ENCODE results near the gene PSG3. TPM values are rescaled to one million over a fixed set of nuclear protein-coding genes. Genes with fewer than 3 reads are reported as not detected.
"Not testable (repeated sequence)": the region's sequence is repeated elsewhere in the genome, so short reads cannot be mapped to it uniquely, and the experiment has no call there.

Gene PSG3
- not detected for total RNA-seq
- not detected for total RNA-seq (2013)

GRCh38 chr19:42740381-42740780 is at the start of gene PSG3:
Gene PSG3 (minus strand): TSS chr19:42740481. CDS start chr19:42740384, 97 bp downstream.
- intact Hi-C loops (cut with micrococcal nuclease) = not testable (repeated sequence)

GRCh38 chr19:42788766-42789165 is 48.5 kb upstream of the PSG3 start:
- H3K36me3 Mint-ChIP-seq; H3K27me3 ChIP-seq (ENCODE audit: control insufficient read depth, insufficient read depth, low read length); H3K27me3 Mint-ChIP-seq (ENCODE audit: low read depth in 2 of 2); H3K4me1 Mint-ChIP-seq; H3K27ac ChIP-seq (ENCODE audit: low read length); H3K4me1 ChIP-seq (ENCODE audit: control insufficient read depth, insufficient read depth, low read length); ATAC-seq; H3K27ac Mint-ChIP-seq; H3K4me3 Mint-ChIP-seq; DNase-seq; intact Hi-C loops (cut with micrococcal nuclease); H3K9me3 ChIP-seq (ENCODE audit: control insufficient read depth, insufficient read depth, low read length); H3K36me3 ChIP-seq (ENCODE audit: control insufficient read depth, insufficient read depth, low read length); H3K4me3 ChIP-seq (ENCODE audit: low read length): not testable (repeated sequence)
- H3K9me3 Mint-ChIP-seq = peaks cover 3 to 13% of the 10 kb centered on the region in 2 donors
- WGBS (ENCODE audit: insufficient coverage) = 100% methylated on average over 1 of the region's 2 CpGs

More at GRCh38 chr19:42740381-42740780, at the start of gene PSG3:
- not testable (repeated sequence) for H3K27ac Mint-ChIP-seq; H3K4me3 ChIP-seq (ENCODE audit: low read length); H3K9me3 ChIP-seq (ENCODE audit: control insufficient read depth, insufficient read depth, low read length); DNase-seq; H3K27ac ChIP-seq (ENCODE audit: low read length); H3K4me1 ChIP-seq (ENCODE audit: control insufficient read depth, insufficient read depth, low read length); H3K9me3 Mint-ChIP-seq; H3K4me1 Mint-ChIP-seq; ATAC-seq; H3K36me3 ChIP-seq (ENCODE audit: control insufficient read depth, insufficient read depth, low read length); H3K4me3 Mint-ChIP-seq; H3K36me3 Mint-ChIP-seq; H3K27me3 ChIP-seq (ENCODE audit: control insufficient read depth, insufficient read depth, low read length)
- 82% methylated on average over 2 of the region's 4 CpGs for WGBS (ENCODE audit: insufficient coverage)
- H3K27me3 Mint-ChIP-seq (ENCODE audit: low read depth in 2 of 2) = peaks cover 20 to 37% of the 10 kb centered on the region in 2 donors

GRCh38 chr19:42787766-42788165 is 47.5 kb upstream of the PSG3 start:
- H3K9me3 ChIP-seq (ENCODE audit: control insufficient read depth, insufficient read depth, low read length); H3K27me3 ChIP-seq (ENCODE audit: control insufficient read depth, insufficient read depth, low read length); ATAC-seq; intact Hi-C loops (cut with micrococcal nuclease); H3K27ac Mint-ChIP-seq; H3K27ac ChIP-seq (ENCODE audit: low read length); H3K36me3 ChIP-seq (ENCODE audit: control insufficient read depth, insufficient read depth, low read length); H3K4me1 ChIP-seq (ENCODE audit: control insufficient read depth, insufficient read depth, low read length); H3K4me3 Mint-ChIP-seq; H3K4me1 Mint-ChIP-seq; H3K36me3 Mint-ChIP-seq; H3K9me3 Mint-ChIP-seq; DNase-seq; H3K4me3 ChIP-seq (ENCODE audit: low read length): not testable (repeated sequence)
- WGBS (ENCODE audit: insufficient coverage) = 82% methylated on average over 2 of the region's 2 CpGs
- H3K27me3 Mint-ChIP-seq (ENCODE audit: low read depth in 2 of 2) = peaks cover 3 to 11% of the 10 kb centered on the region in 2 donors

GRCh38 chr19:42776750-42777612 is 36.7 kb upstream of the PSG3 start:
- ATAC-seq; H3K9me3 Mint-ChIP-seq; H3K4me3 ChIP-seq (ENCODE audit: low read length); H3K4me1 Mint-ChIP-seq; H3K4me3 Mint-ChIP-seq; H3K36me3 Mint-ChIP-seq; H3K4me1 ChIP-seq (ENCODE audit: control insufficient read depth, insufficient read depth, low read length); intact Hi-C loops (cut with micrococcal nuclease); H3K27me3 ChIP-seq (ENCODE audit: control insufficient read depth, insufficient read depth, low read length); H3K27ac Mint-ChIP-seq; H3K27ac ChIP-seq (ENCODE audit: low read length); H3K36me3 ChIP-seq (ENCODE audit: control insufficient read depth, insufficient read depth, low read length); H3K9me3 ChIP-seq (ENCODE audit: control insufficient read depth, insufficient read depth, low read length): not testable (repeated sequence)
- peak; percentile 60 for TF ChIP-seq CTCF (IDR thresholded peaks at IDR 0.05)
- DNase-seq = peak; percentile 22 to 34
- H3K27me3 Mint-ChIP-seq (ENCODE audit: low read depth in 2 of 2) = peaks cover 21 to 45% of the 10 kb centered on the region in 2 donors
- WGBS (ENCODE audit: insufficient coverage) = 34% methylated on average over 11 of the region's 12 CpGs

- H3K4me1 Mint-ChIP-seq; H3K27me3 ChIP-seq (ENCODE audit: control insufficient read depth, insufficient read depth, low read length); H3K9me3 ChIP-seq (ENCODE audit: control insufficient read depth, insufficient read depth, low read length); H3K27ac Mint-ChIP-seq; H3K36me3 ChIP-seq (ENCODE audit: control insufficient read depth, insufficient read depth, low read length); DNase-seq; H3K27ac ChIP-seq (ENCODE audit: low read length); H3K9me3 Mint-ChIP-seq; H3K4me1 ChIP-seq (ENCODE audit: control insufficient read depth, insufficient read depth, low read length); intact Hi-C loops (cut with micrococcal nuclease); H3K4me3 ChIP-seq (ENCODE audit: low read length); ATAC-seq; H3K4me3 Mint-ChIP-seq; H3K36me3 Mint-ChIP-seq: not testable (repeated sequence)
- WGBS (ENCODE audit: insufficient coverage) = 70% methylated on average over 21 of the region's 21 CpGs
- H3K27me3 Mint-ChIP-seq (ENCODE audit: low read depth in 2 of 2) = peaks cover 11 to 25% of the 10 kb centered on the region in 2 donors
These were observed 34.4 kb upstream of the PSG3 start for GRCh38 chr19:42774510-42775158.

- H3K9me3 ChIP-seq (ENCODE audit: control insufficient read depth, insufficient read depth, low read length); H3K36me3 Mint-ChIP-seq; DNase-seq; intact Hi-C loops (cut with micrococcal nuclease); H3K9me3 Mint-ChIP-seq; H3K4me1 Mint-ChIP-seq; H3K36me3 ChIP-seq (ENCODE audit: control insufficient read depth, insufficient read depth, low read length); H3K27ac Mint-ChIP-seq; H3K4me3 ChIP-seq (ENCODE audit: low read length); ATAC-seq; H3K27me3 ChIP-seq (ENCODE audit: control insufficient read depth, insufficient read depth, low read length); H3K4me3 Mint-ChIP-seq; H3K4me1 ChIP-seq (ENCODE audit: control insufficient read depth, insufficient read depth, low read length); H3K27ac ChIP-seq (ENCODE audit: low read length): not testable (repeated sequence)
- WGBS (ENCODE audit: insufficient coverage) = 66% methylated on average over 6 of the region's 8 CpGs
- peaks cover 6 to 13% of the 10 kb centered on the region in 2 donors for H3K27me3 Mint-ChIP-seq (ENCODE audit: low read depth in 2 of 2)
These were observed 27.0 kb upstream of the PSG3 start for GRCh38 chr19:42767319-42767718.

GRCh38 chr19:42766871-42767270 is 26.6 kb upstream of the PSG3 start:
- 88% methylated on average over 12 of the region's 12 CpGs for WGBS (ENCODE audit: insufficient coverage)
- H3K36me3 Mint-ChIP-seq; H3K4me3 Mint-ChIP-seq; H3K9me3 ChIP-seq (ENCODE audit: control insufficient read depth, insufficient read depth, low read length); H3K9me3 Mint-ChIP-seq; H3K4me1 Mint-ChIP-seq; H3K27me3 ChIP-seq (ENCODE audit: control insufficient read depth, insufficient read depth, low read length); H3K4me3 ChIP-seq (ENCODE audit: low read length); H3K4me1 ChIP-seq (ENCODE audit: control insufficient read depth, insufficient read depth, low read length); H3K27ac ChIP-seq (ENCODE audit: low read length); ATAC-seq; intact Hi-C loops (cut with micrococcal nuclease); H3K27ac Mint-ChIP-seq; H3K36me3 ChIP-seq (ENCODE audit: control insufficient read depth, insufficient read depth, low read length); DNase-seq: not testable (repeated sequence)
- H3K27me3 Mint-ChIP-seq (ENCODE audit: low read depth in 2 of 2) = peaks cover 6 to 13% of the 10 kb centered on the region in 2 donors

Data from natural killer cell (primary cell).